DOHH2 (cell line): Measurements from ENCODE around the gene MED12L.

Source experiments
- EZH2phosphoT487 ChIP-seq: fragments of 200-600 bp; sonication (generic); IDR thresholded peaks from 2 replicates; pipeline ENCODE4 v1.6.1; 2017; ENCODE audit warnings: borderline replicate concordance, mild to moderate bottlenecking, antibody characterized with exemption, low read length, moderate library complexity, mixed read lengths
- TF ChIP-seq, protein P1 (sequence below): fragments of 200-600 bp; sonication (generic); IDR thresholded peaks from one replicate; pipeline ENCODE4 v1.5.1; 2014; ENCODE audit warnings: antibody characterized with exemption, mild to moderate bottlenecking, low read depth, low read length; ENCODE audit not compliant: poor library complexity, severe bottlenecking

GRCh38 chr3:151436675-151437446, 351.4 kb downstream of the MED12L start:
- TF ChIP-seq, protein P1, sequence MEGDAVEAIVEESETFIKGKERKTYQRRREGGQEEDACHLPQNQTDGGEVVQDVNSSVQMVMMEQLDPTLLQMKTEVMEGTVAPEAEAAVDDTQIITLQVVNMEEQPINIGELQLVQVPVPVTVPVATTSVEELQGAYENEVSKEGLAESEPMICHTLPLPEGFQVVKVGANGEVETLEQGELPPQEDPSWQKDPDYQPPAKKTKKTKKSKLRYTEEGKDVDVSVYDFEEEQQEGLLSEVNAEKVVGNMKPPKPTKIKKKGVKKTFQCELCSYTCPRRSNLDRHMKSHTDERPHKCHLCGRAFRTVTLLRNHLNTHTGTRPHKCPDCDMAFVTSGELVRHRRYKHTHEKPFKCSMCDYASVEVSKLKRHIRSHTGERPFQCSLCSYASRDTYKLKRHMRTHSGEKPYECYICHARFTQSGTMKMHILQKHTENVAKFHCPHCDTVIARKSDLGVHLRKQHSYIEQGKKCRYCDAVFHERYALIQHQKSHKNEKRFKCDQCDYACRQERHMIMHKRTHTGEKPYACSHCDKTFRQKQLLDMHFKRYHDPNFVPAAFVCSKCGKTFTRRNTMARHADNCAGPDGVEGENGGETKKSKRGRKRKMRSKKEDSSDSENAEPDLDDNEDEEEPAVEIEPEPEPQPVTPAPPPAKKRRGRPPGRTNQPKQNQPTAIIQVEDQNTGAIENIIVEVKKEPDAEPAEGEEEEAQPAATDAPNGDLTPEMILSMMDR, result no peak
- no peak for TF ChIP-seq EZH2phosphoT487
